SU-DHL-6 (cell line): ENCODE measurements around the gene NKX2-4.
"Not testable (repeated sequence)": the region's sequence is repeated elsewhere in the genome, so short reads cannot be mapped to it uniquely, and the experiment has no call there.

Source experiments
- H2AFZ ChIP-seq: fragments of 200-600 bp; sonication (generic); 2 replicates; pipeline ENCODE4 v1.6.1; 2014; ENCODE audit warnings: low read depth, mild to moderate bottlenecking, moderate library complexity, mixed read lengths, antibody characterized with exemption, low read length; ENCODE audit not compliant: severe bottlenecking
- H3F3A ChIP-seq: fragments of 200-600 bp; shearing (Covaris generic); 2 replicates; pipeline ENCODE4 v1.6.0; 2016; ENCODE audit warnings: antibody characterized with exemption, mild to moderate bottlenecking; ENCODE audit not compliant: insufficient read depth
- H3K27ac ChIP-seq: fragments of 200-600 bp; sonication (generic); 2 replicates; pipeline ENCODE4 v1.5.1; 2016; ENCODE audit warnings: low read depth, mild to moderate bottlenecking, low read length, moderate library complexity, mixed read lengths
- H3K27me3 ChIP-seq: fragments of 200-600 bp; sonication (generic), shearing (Covaris generic); 2 replicates; pipeline ENCODE4 v1.6.0; 2014; ENCODE audit warnings: mild to moderate bottlenecking, low read length
- H3K36me3 ChIP-seq: fragments of 200-600 bp; sonication (generic); 2 replicates; pipeline ENCODE4 v1.6.1; 2014; ENCODE audit warnings: mild to moderate bottlenecking, low read length, mixed read lengths
- H3K4me2 ChIP-seq: fragments of 300-600, 200-600 bp; shearing (Covaris generic), sonication (generic); 2 replicates; pipeline ENCODE4 v1.6.0; 2014; ENCODE audit warnings: low read length, low read depth, mild to moderate bottlenecking; ENCODE audit not compliant: poor library complexity, severe bottlenecking
- H3K4me3 ChIP-seq: fragments of 200-600 bp; sonication (generic); 2 replicates; pipeline ENCODE4 v1.5.1; 2014; ENCODE audit warnings: antibody characterized with exemption, low read length, mild to moderate bottlenecking, mixed read lengths; ENCODE audit not compliant: insufficient read depth, poor library complexity, severe bottlenecking
- H3K79me2 ChIP-seq: fragments of 200-600 bp; sonication (generic); 2 replicates; pipeline ENCODE4 v1.6.1; 2014; ENCODE audit warnings: mild to moderate bottlenecking, low read length, moderate library complexity; ENCODE audit not compliant: insufficient read depth
- H3K9ac ChIP-seq: fragments of 200-600 bp; sonication (generic); 2 replicates; pipeline ENCODE4 v1.7.0; 2014; ENCODE audit warnings: mild to moderate bottlenecking, low read length
- H3K9me2 ChIP-seq: fragments of 200-600 bp; sonication (generic); replicated peaks from 2 replicates; pipeline ENCODE4 v1.6.1; 2014; ENCODE audit warnings: low read length; ENCODE audit not compliant: insufficient read depth
- H3K9me3 ChIP-seq: fragments of 200-600 bp; sonication (generic); 2 replicates; pipeline ENCODE4 v1.6.1; 2014; ENCODE audit warnings: low read length, mixed read lengths; ENCODE audit not compliant: insufficient read depth
- H4K20me1 ChIP-seq: fragments of 200-600 bp; sonication (generic); 2 replicates; pipeline ENCODE4 v1.6.1; 2014; ENCODE audit warnings: low read depth, mild to moderate bottlenecking, antibody characterized with exemption, low read length, moderate library complexity, mixed read lengths
- EZH2phosphoT487 ChIP-seq: fragments of 200-600 bp; sonication (generic), shearing (Covaris generic); conservative IDR thresholded peaks from 2 replicates; pipeline ENCODE4 v1.6.1; 2018; ENCODE audit warnings: mild to moderate bottlenecking, antibody characterized with exemption, low read length, moderate library complexity, mixed read lengths
- TF ChIP-seq, protein P1 (sequence below): fragments of 200-600 bp; sonication (generic); IDR thresholded peaks from one replicate; pipeline ENCODE4 v1.5.1; 2017; ENCODE audit warnings: antibody characterized with exemption, mild to moderate bottlenecking, low read length, moderate library complexity; ENCODE audit not compliant: insufficient read depth, poor library complexity, severe bottlenecking

The NKX2-4 gene

DNA sequence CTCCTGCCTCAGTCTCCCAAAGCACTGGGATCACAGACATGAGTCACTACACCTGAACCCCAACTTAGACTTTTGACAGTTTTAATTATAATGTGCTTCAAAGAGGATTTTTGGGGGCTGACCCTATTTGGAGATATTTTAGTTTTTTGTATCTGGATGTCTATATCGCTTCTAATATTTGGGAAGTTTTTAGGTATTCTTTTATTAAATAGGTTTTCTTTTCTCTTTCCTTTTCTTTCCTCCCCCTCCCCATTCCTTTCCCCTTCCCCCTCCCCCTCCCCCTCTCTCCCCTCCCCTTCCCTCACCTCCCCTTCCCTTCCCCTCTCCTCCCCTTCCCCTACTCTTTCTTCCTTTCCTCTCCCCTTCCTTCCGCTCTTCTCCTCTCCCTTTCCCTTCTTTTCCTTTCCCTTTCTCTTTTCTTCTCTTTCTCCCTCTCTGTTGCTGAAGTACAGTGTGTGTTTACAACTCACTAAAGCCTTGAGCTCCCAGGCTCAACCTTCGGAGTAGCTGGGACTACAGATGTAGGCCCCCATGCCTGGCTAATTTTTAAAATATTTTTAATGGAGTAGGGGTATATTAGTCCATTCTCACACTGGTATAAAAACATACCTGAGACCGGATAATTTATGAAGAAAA is 24.4 kb upstream of the NKX2-4 start:
- H3K9me2 ChIP-seq, result no peaks in the 10 kb centered on the region
- H3K4me2 ChIP-seq, result no peak overlapping the region
- H3K4me3 ChIP-seq, result no peak overlapping the region
- no peaks in the 10 kb centered on the region for H3F3A ChIP-seq
- no peaks in the 10 kb centered on the region for H4K20me1 ChIP-seq
- no peaks in the 10 kb centered on the region for H3K36me3 ChIP-seq
- no peak overlapping the region for H3K27ac ChIP-seq
- H3K79me2 ChIP-seq, result no peaks in the 10 kb centered on the region
- no peaks in the 10 kb centered on the region for H3K9me3 ChIP-seq
- H2AFZ ChIP-seq, result no peak overlapping the region
- no peaks in the 10 kb centered on the region for H3K27me3 ChIP-seq
- no peak for TF ChIP-seq EZH2phosphoT487
- TF ChIP-seq, protein P1, sequence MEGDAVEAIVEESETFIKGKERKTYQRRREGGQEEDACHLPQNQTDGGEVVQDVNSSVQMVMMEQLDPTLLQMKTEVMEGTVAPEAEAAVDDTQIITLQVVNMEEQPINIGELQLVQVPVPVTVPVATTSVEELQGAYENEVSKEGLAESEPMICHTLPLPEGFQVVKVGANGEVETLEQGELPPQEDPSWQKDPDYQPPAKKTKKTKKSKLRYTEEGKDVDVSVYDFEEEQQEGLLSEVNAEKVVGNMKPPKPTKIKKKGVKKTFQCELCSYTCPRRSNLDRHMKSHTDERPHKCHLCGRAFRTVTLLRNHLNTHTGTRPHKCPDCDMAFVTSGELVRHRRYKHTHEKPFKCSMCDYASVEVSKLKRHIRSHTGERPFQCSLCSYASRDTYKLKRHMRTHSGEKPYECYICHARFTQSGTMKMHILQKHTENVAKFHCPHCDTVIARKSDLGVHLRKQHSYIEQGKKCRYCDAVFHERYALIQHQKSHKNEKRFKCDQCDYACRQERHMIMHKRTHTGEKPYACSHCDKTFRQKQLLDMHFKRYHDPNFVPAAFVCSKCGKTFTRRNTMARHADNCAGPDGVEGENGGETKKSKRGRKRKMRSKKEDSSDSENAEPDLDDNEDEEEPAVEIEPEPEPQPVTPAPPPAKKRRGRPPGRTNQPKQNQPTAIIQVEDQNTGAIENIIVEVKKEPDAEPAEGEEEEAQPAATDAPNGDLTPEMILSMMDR, result no peak
- H3K9ac ChIP-seq, result no peak overlapping the region

DNA sequence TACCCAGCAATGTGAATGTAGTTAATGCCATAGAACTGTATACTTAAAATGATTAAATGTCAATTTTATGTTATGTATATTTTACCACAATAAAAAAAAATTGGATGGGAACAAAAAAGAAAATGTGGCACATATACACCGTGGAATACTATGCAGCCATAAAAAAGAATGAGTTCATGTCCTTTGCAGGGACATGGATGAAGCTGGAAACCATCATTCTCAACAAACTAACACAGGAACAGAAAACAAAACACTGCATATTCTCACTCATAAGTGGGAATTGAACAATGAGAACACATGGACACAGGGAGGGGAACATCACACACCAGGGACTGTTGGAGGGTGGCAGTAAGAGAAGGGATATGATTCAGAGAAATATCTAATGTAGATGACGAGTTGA is 21.8 kb upstream of the NKX2-4 start:
- H3K9me3 ChIP-seq, H3F3A ChIP-seq, H3K9me2 ChIP-seq, H3K4me2 ChIP-seq, H3K36me3 ChIP-seq, H2AFZ ChIP-seq, H3K27me3 ChIP-seq, H3K79me2 ChIP-seq, H3K9ac ChIP-seq, H4K20me1 ChIP-seq, H3K4me3 ChIP-seq, H3K27ac ChIP-seq: not testable (repeated sequence)

GRCh38 chr20:21413996-21414395 is 16.7 kb upstream of the NKX2-4 start:
- not testable (repeated sequence) for H3K9me3 ChIP-seq, H3K9me2 ChIP-seq, H3F3A ChIP-seq, H2AFZ ChIP-seq, H3K27me3 ChIP-seq, H3K27ac ChIP-seq, H3K9ac ChIP-seq, H3K36me3 ChIP-seq, H3K4me2 ChIP-seq, H3K4me3 ChIP-seq, H3K79me2 ChIP-seq, H4K20me1 ChIP-seq

- Histone ChIP-seq H3K27ac (no peak overlapping the region), H3K27me3 (no peaks in the 10 kb centered on the region), H4K20me1 (no peaks in the 10 kb centered on the region), H3K36me3 (no peaks in the 10 kb centered on the region), H3K79me2 (no peaks in the 10 kb centered on the region), H3F3A (no peaks in the 10 kb centered on the region), H3K9me2 (no peaks in the 10 kb centered on the region), H3K9ac (no peak overlapping the region), H2AFZ (no peak overlapping the region), H3K4me3 (no peak overlapping the region), H3K9me3 (no peaks in the 10 kb centered on the region), H3K4me2 (no peak overlapping the region)
- TF ChIP-seq, protein P1, result no peak
Observed at GRCh38 chr20:21411725-21412124, 14.4 kb upstream of the NKX2-4 start.
